ENCODE data around the gene TOP2B.

The TOP2B gene

DNA sequence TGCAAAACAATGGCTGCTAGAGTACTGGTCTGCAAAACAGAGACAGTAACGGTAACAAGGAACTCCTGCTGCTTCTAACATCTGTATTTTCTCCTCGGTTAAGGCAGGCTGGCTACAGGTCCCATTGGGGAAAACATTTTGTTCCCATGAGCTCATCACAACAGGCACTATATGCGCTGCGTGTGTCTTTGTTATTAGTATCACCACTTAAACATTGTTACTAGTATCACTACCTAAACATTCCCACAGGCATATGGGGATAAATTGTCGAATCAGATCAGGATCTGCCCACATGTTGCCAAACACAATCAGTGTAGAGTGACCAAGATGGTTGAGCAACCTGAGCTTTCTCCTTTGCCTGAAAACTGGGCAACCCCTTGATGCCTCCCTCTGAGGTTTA, 77.2 kb downstream of the TOP2B start:
- TF ChIP-seq, protein P1, sequence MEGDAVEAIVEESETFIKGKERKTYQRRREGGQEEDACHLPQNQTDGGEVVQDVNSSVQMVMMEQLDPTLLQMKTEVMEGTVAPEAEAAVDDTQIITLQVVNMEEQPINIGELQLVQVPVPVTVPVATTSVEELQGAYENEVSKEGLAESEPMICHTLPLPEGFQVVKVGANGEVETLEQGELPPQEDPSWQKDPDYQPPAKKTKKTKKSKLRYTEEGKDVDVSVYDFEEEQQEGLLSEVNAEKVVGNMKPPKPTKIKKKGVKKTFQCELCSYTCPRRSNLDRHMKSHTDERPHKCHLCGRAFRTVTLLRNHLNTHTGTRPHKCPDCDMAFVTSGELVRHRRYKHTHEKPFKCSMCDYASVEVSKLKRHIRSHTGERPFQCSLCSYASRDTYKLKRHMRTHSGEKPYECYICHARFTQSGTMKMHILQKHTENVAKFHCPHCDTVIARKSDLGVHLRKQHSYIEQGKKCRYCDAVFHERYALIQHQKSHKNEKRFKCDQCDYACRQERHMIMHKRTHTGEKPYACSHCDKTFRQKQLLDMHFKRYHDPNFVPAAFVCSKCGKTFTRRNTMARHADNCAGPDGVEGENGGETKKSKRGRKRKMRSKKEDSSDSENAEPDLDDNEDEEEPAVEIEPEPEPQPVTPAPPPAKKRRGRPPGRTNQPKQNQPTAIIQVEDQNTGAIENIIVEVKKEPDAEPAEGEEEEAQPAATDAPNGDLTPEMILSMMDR (IDR thresholded peaks at IDR 0.05; ENCODE audit: control insufficient read depth, insufficient read depth, low read depth, low read length, missing control alignments), result no peak
- no peak for DNase-seq (ENCODE audit: low read depth)
- no peak overlapping the region for H3K4me3 ChIP-seq (ENCODE audit: control insufficient read depth, low read depth, low read length)

DNA sequence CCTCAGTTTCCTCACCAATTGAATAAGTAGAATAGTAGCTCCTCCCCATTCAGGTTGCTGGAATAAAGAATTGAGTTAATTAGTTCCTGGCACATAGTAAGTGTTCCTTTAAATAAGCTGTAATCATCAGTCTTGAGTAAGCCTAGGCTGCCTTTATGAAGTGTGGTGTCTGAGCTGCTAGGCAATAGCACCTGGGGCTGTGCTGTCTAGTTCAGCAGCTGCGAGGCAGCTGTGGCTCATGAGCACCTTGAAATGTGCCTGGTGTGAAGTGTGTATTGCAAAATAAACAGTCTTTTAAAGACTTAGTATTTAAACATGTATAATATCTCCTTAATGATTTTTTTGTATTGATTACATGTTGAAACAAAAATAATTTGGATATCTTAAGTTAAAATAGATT, 77.6 kb downstream of the TOP2B start:
- TF ChIP-seq, protein P1 (IDR thresholded peaks at IDR 0.05; ENCODE audit: control insufficient read depth, insufficient read depth, low read depth, low read length, missing control alignments), result no peak
- DNase-seq (ENCODE audit: low read depth), result no peak
- no peak overlapping the region for H3K4me3 ChIP-seq (ENCODE audit: control insufficient read depth, low read depth, low read length)

DNA sequence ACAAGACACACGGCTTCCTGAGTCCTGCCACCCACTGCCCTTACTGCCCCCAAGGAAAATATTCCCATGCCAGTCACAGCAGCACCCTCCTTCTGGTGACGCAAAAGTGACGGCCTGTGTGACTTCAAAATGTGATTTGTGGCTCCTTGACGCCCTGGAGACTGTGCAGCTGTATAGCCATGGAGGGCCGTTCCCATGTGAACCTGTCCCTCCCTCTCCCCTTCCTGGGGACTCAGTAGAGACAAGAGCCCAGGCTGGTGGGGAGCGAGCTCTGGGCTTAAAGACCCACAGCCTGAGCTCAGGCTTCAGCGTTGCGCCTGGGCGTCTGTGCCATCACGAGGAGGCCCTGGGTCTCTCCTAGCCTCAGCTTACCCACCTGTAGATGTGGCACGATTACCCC, 78.2 kb downstream of the TOP2B start:
- TF ChIP-seq, protein P1 (IDR thresholded peaks at IDR 0.05; ENCODE audit: control insufficient read depth, insufficient read depth, low read depth, low read length, missing control alignments), result no peak
- H3K4me3 ChIP-seq (ENCODE audit: control insufficient read depth, low read depth, low read length), result no peak overlapping the region
- no peak for DNase-seq (ENCODE audit: low read depth)

DNA sequence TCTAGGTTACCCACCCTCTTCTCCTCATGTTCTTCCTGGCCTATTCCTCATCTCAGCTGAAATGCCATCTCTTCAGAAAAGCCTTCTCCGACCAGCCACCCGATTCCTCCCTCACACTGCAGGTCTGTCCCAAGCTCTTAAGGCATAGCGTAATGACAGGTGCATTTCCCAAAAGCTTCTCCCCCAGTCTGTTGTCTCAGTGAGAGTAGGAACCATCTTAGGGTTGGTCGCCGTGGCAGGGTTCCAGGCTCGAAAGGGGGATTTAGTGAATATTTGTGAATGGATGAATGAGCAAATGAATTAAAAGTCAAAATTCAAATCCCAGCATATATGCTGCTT, 78.6 kb downstream of the TOP2B start:
- H3K4me3 ChIP-seq (ENCODE audit: control insufficient read depth, low read depth, low read length), result no peak overlapping the region
- no peak for DNase-seq (ENCODE audit: low read depth)
- TF ChIP-seq, protein P1 (IDR thresholded peaks at IDR 0.05; ENCODE audit: control insufficient read depth, insufficient read depth, low read depth, low read length, missing control alignments), result no peak

DNA sequence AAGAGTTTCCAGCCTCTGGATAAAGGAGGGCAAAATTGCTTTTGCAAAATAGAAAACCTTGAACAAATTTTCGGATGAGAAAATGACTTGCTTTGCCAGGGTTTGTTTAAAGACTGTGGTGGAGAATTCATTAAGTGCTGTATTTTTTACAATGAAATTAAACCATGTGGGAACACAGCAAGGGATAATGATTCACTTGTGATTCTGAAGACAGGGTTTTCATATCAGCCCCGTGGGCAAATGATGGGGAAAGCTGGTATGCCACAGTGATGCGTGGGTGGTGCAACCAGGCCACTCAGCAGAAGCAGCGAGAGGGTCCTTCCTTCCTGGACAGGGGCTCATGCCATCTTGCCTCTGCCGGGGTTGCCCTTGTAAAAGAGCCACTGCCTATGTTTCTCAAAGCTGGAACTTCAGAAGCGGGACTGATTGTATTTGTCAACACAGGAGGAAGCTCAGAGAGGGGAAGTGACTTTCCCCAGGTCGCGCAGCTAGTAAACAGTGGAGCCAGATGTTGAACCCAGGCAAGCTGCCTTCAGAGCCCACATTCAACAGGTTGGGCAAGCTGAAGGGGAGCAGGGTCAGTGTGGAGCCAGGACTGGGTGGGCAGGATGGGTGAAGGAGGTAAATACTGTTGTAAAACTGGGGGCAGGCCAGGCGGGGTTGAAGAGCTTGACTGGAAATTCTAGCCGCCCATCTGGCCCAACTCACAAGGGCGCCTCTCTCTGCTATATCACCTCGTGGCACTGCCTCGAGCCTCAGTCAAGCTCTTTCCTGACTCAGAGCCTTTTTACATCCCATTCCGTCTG, 79.1 kb downstream of the TOP2B start:
- TF ChIP-seq, protein P1 (IDR thresholded peaks at IDR 0.05; ENCODE audit: control insufficient read depth, insufficient read depth, low read depth, low read length, missing control alignments), result no peak
- DNase-seq (ENCODE audit: low read depth), result no peak

DNA sequence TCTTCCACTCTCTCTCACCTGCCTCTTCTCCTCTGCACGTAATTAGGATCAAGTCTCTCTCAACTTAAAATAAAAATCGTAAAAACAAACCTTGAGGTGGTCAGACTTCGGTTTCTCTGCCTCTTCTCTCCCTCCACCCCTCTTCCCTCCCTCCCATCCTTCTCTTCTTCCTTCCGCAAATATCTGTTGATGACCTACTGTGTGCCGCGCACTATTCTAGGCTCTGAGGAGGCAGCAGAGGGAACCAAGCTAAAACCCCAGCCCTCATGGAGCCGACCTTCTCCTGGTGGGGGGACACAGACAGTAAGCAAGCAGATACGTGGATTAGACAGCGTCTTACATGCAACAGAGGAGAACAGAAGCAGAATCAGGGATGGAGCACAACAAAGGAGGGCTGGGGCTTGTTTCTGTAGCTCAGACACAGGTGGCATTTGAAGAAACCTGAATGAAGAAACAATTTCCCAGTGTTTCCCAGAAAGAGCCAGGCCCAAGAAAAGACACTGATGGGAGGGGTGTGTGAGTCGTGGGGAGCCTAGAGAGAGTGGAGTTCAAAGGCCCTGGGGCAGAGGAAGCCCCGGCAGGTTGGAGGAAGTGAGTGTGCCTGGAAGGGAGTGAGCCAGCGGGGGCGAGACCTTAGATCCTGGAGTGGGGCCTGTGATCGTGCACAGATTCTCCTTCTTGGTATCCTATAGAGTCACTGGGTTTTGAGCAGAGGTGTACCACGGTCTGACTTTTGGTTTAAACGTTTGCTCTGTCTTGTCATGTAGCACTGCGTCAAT, 80.5 kb downstream of the TOP2B start:
- DNase-seq (ENCODE audit: low read depth), result no peak
- no peak overlapping the region for H3K4me3 ChIP-seq (ENCODE audit: control insufficient read depth, low read depth, low read length)
- TF ChIP-seq, protein P1 (IDR thresholded peaks at IDR 0.05; ENCODE audit: control insufficient read depth, insufficient read depth, low read depth, low read length, missing control alignments), result no peak

More for the DNA sequence above, 79.1 kb downstream of the TOP2B start:
- no peak overlapping the region for H3K4me3 ChIP-seq (ENCODE audit: control insufficient read depth, low read depth, low read length)
